HCT116 (cell line): ENCODE data around the gene PRTG. TPM values are rescaled to one million over a fixed set of nuclear protein-coding genes. Genes with fewer than 3 reads are reported as not detected.
A peak's percentile ranks its signal among the peaks of the same experiment; 100 is the strongest.

Experiments
- ATAC-seq: fragments of 200-7000 bp; cut with Tn5 transposase; 2 replicates; pipeline ENCODE4 v1.9.1; 2020; ENCODE audit warnings: mild to moderate bottlenecking, moderate library complexity
- BruUV-seq: library from RNA; stranded (reverse); fragments of 400-500 nt; replicated peaks from 2 replicates; lab custom pipeline; 2021; lab: Mats Ljungman, UMichigan
- CTCF ChIA-PET: fragments of 300-600 bp; sonication (Branson Sonifier 250); formaldehyde crosslinking; loops from one replicate; lab custom pipeline; 2021; ENCODE audit warnings: antibody characterized with exemption; lab: Charles Lee
- POLR2A ChIA-PET: fragments of 300-600, 350-600 bp; sonication (Branson Sonifier 250); formaldehyde crosslinking; loops from one replicate; lab custom pipeline; 2021; ENCODE audit warnings: antibody characterized with exemption; lab: Charles Lee
- RAD21 ChIA-PET, 2 experiments: fragments of 300-600 bp; sonication (Branson Sonifier 250); formaldehyde crosslinking; loops; one replicate each; lab custom pipeline; 2023; ENCODE audit warnings: low total read pairs in 2 of 2; ENCODE audit not compliant: uncharacterized antibody in 2 of 2, unreplicated experiment in 2 of 2, low non-redundant PET in 1 of 2; lab: Charles Lee
- DNase-seq: peaks from one replicate; pipeline ENCODE4 v3.0.0-alpha.2; 2010; ENCODE audit warnings: low read depth, low spot score
- H2AFZ ChIP-seq: fragments of 200-600 bp; shearing (Covaris generic), sonication (generic); 2 replicates; pipeline ENCODE4 v1.6.1; 2017; ENCODE audit warnings: low read depth, mixed run types, mixed read lengths, antibody characterized with exemption, low read length; ENCODE audit not compliant: poor library complexity, severe bottlenecking
- H3K27ac ChIP-seq: 2 replicates; pipeline ENCODE4 v1.5.1; 2012; ENCODE audit warnings: low read depth, low read length
- H3K27me3 ChIP-seq: fragments of 200-600 bp; sonication (generic); 2 replicates; pipeline ENCODE4 v1.6.1; 2016; ENCODE audit warnings: mixed run types, low read length, mixed read lengths; ENCODE audit not compliant: insufficient read depth
- H3K36me3 ChIP-seq, 2 experiments: fragments of 200-500 bp in 1 of 2; fragments of 200-600 bp in 1 of 2; sonication (Bioruptor generic) in 1 of 2; sonication (generic) in 1 of 2; 2 replicates each; pipeline versions ENCODE4 v1.5.1 to v1.6.1; 2014 to 2016; ENCODE audit warnings: low read length in 2 of 2, inconsistent platforms in 1 of 2, mixed read lengths in 1 of 2, mixed run types in 1 of 2; ENCODE audit not compliant: insufficient read depth in 2 of 2, control insufficient read depth in 1 of 2
- H3K4me1 ChIP-seq, 2 experiments: fragments of 200-600 bp in 1 of 2; sonication (generic) in 1 of 2; 2 replicates each; pipeline versions ENCODE4 v1.5.1 to v1.6.1; 2012 to 2017; ENCODE audit warnings: low read length in 2 of 2, inconsistent platforms in 1 of 2, mild to moderate bottlenecking in 1 of 2, mixed read lengths in 1 of 2, mixed run types in 1 of 2, moderate library complexity in 1 of 2; ENCODE audit not compliant: insufficient read depth in 2 of 2, control insufficient read depth in 1 of 2
- H3K4me2 ChIP-seq: fragments of 200-600 bp; sonication (generic); 2 replicates; pipeline ENCODE4 v1.6.1; 2017; ENCODE audit warnings: mixed run types, low read length, mixed read lengths
- H3K4me3 ChIP-seq, 2 experiments: fragments of 200-600 bp in 1 of 2; sonication (generic) in 1 of 2; replicated peaks in 1 of 2; 2 replicates each; pipeline ENCODE4 v1.5.1; 2011 to 2016; ENCODE audit warnings: low read length in 2 of 2, control low read depth in 1 of 2, low read depth in 1 of 2, mild to moderate bottlenecking in 1 of 2, mixed read lengths in 1 of 2, mixed run types in 1 of 2
- H3K79me2 ChIP-seq: fragments of 200-600 bp; sonication (generic); 2 replicates; pipeline ENCODE4 v1.6.1; 2017; ENCODE audit warnings: mild to moderate bottlenecking, mixed run types, low read length, moderate library complexity, mixed read lengths; ENCODE audit not compliant: insufficient read depth
- H3K9ac ChIP-seq: fragments of 200-600 bp; sonication (generic); 2 replicates; pipeline ENCODE4 v1.6.1; 2016; ENCODE audit warnings: low read length, mixed read lengths
- H3K9me2 ChIP-seq: fragments of 200-600 bp; sonication (generic), shearing (Covaris generic); 2 replicates; pipeline ENCODE4 v1.6.1; 2017; ENCODE audit warnings: mixed run types, mild to moderate bottlenecking, moderate library complexity; ENCODE audit not compliant: insufficient read depth
- H3K9me3 ChIP-seq, 2 experiments: fragments of 200-500 bp in 1 of 2; fragments of 200-600 bp in 1 of 2; sonication (Bioruptor generic) in 1 of 2; sonication (generic) in 1 of 2; 2 replicates each; pipeline ENCODE4 v1.6.1; 2014 to 2017; ENCODE audit warnings: low read length in 2 of 2, mixed read lengths in 2 of 2, inconsistent platforms in 1 of 2, low read depth in 1 of 2, mild to moderate bottlenecking in 1 of 2, mixed run types in 1 of 2, moderate library complexity in 1 of 2; ENCODE audit not compliant: control insufficient read depth in 1 of 2, insufficient read depth in 1 of 2
- H4K20me1 ChIP-seq: fragments of 200-600 bp; sonication (generic), shearing (Covaris generic); 2 replicates; pipeline ENCODE4 v1.6.1; 2017; ENCODE audit warnings: mixed run types, mild to moderate bottlenecking, moderate library complexity; ENCODE audit not compliant: insufficient read depth
- CBX3 ChIP-seq: IDR thresholded peaks from 2 replicates; pipeline ENCODE4 v1.6.1; 2012; ENCODE audit warnings: low read depth
- CEBPB ChIP-seq: IDR thresholded peaks from 2 replicates; pipeline ENCODE4 v1.6.1; 2012; ENCODE audit warnings: low read depth
- CTCF ChIP-seq, 3 experiments: fragments of 200-600 bp in 1 of 3; sonication (generic) in 1 of 3; IDR thresholded peaks in 2 of 3; conservative IDR thresholded peaks in 1 of 3; 2 replicates each; pipeline ENCODE4 v1.5.1; 2012 to 2017; ENCODE audit warnings: low read depth in 2 of 3, low read length in 2 of 3, antibody characterized with exemption in 1 of 3, borderline replicate concordance in 1 of 3, control low read depth in 1 of 3, mild to moderate bottlenecking in 1 of 3, mixed read lengths in 1 of 3, mixed run types in 1 of 3, moderate library complexity in 1 of 3; ENCODE audit not compliant: insufficient read depth in 1 of 3
- ELF1 ChIP-seq: IDR thresholded peaks from 2 replicates; pipeline ENCODE4 v1.6.1; 2012; ENCODE audit warnings: low read depth, borderline replicate concordance
- EZH2 ChIP-seq: fragments of 200-600 bp; sonication (generic); IDR thresholded peaks from 2 replicates; pipeline ENCODE4 v1.6.1; 2017; ENCODE audit warnings: antibody characterized with exemption, mixed run types
- FOSL1 ChIP-seq: IDR thresholded peaks from 2 replicates; pipeline ENCODE4 v1.6.1; 2012; ENCODE audit warnings: low read depth
- JUND ChIP-seq: IDR thresholded peaks from 2 replicates; pipeline ENCODE4 v1.6.1; 2012
- MAX ChIP-seq: IDR thresholded peaks from 2 replicates; pipeline ENCODE4 v1.6.1; 2012
- POLR2A ChIP-seq: IDR thresholded peaks from 2 replicates; pipeline ENCODE4 v1.7.0; 2011; ENCODE audit warnings: borderline replicate concordance; ENCODE audit not compliant: insufficient read depth, insufficient read length; ENCODE audit errors: extremely low read depth
- POLR2AphosphoS5 ChIP-seq: IDR thresholded peaks from 2 replicates; pipeline ENCODE4 v1.6.1; 2011; ENCODE audit warnings: mild to moderate bottlenecking, low read depth, low read length, moderate library complexity
- SIN3A ChIP-seq: IDR thresholded peaks from 2 replicates; pipeline ENCODE4 v1.6.1; 2012; ENCODE audit warnings: low read depth
- SP1 ChIP-seq: IDR thresholded peaks from 2 replicates; pipeline ENCODE4 v1.6.1; 2012; ENCODE audit warnings: low read depth
- SRF ChIP-seq: IDR thresholded peaks from 2 replicates; pipeline ENCODE4 v1.6.1; 2012; ENCODE audit warnings: low read depth
- TCF7L2 ChIP-seq: IDR thresholded peaks from 2 replicates; pipeline ENCODE4 v1.7.0; 2011; ENCODE audit warnings: borderline replicate concordance, inconsistent platforms; ENCODE audit not compliant: insufficient read depth, insufficient read length; ENCODE audit errors: extremely low read depth
- YY1 ChIP-seq: IDR thresholded peaks from 2 replicates; pipeline ENCODE4 v1.6.1; 2011; ENCODE audit warnings: low read length, low read depth, moderate library complexity, mild to moderate bottlenecking; ENCODE audit not compliant: insufficient replicate concordance; ENCODE audit errors: extremely low read depth
- ZNF274 ChIP-seq: fragments of 200-500 bp; sonication (Bioruptor generic); IDR thresholded peaks from 2 replicates; pipeline ENCODE4 v1.6.1; 2014; ENCODE audit warnings: mild to moderate bottlenecking, low read depth, low read length, inconsistent platforms
- intact Hi-C: fragments of 100-400 bp; cut with micrococcal nuclease; formaldehyde crosslinking; loops from 2 replicates; pipeline ENCODE4 v1.10.0; 2022
- total RNA-seq: library from RNA; stranded (reverse); gene quantifications from one replicate; pipeline ENCODE4 v1.2.1, GENCODE V29; 2021; ENCODE audit not compliant: unreplicated experiment
- TF ChIP-seq, protein P1 (sequence below): IDR thresholded peaks from 2 replicates; pipeline ENCODE4 v1.6.1; 2012

PRTG gene
- total RNA-seq, 1 experiment from 2014 or later, result not detected

DNA sequence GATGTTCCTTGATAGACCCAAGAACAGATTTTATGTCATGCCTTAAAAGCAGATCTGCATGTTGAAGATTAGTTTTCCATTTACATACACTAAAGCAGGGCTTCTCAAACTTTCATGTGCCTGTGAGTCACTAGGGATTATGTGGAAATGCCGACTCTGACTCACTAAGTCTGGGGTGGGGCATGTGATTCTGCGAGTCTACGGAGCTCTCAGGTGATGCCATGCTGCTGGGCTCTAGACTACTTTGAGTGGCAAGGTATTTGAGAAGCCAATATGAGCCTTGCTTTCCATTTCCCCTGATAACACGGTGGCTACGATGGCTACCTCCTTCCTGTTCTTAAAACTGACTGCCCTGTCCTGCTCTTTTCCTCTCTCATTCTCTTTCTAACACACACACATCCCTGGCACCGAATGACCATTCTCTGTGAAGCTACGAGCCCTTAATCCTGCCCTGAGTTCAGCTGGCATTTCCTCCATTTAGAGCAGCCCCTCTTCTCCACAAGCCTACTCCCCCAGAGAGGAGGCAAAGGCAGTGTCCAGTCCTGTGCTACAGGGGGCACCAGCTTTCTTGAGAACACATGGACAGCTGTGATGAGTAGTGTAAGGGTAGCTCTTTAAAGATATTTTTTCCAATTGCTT is 115.1 kb downstream of the PRTG start:
- peak overlapping the region; percentile 71 for H3K4me2 ChIP-seq
- no peaks in the 10 kb centered on the region for H4K20me1 ChIP-seq
- BruUV-seq, result TSS peak; percentile 46
- ATAC-seq, result peak; percentile 94
- ChIA-PET CTCF (interaction anchor here (0.7 to 1.2 kb wide), 3 partner anchors 102 to 172 kb away, joined by 3 to 7 read pairs (median 3); no protein-coding TSS in a partner anchor), RAD21 (interaction anchor here in 1 of 2 experiments (0.6 kb wide), 1 partner anchor 130 kb away, joined by 8 read pairs; no protein-coding TSS in a partner anchor), POLR2A (interaction anchor here (0.5 to 1.2 kb wide), 6 partner anchors 10 to 578 kb away, joined by 3 to 8 read pairs (median 3); partner anchors contain the start of gene PIERCE2)
- H3K4me1 ChIP-seq, result peaks cover 12 to 27% of the 10 kb centered on the region in 2 experiments
- peak overlapping the region; percentile 54 for H3K27ac ChIP-seq
- no peaks in the 10 kb centered on the region for H3K9me2 ChIP-seq
- H3K36me3 ChIP-seq, result no peaks in the 10 kb centered on the region
- H3K9ac ChIP-seq, result peak overlapping the region; percentile 34
- peak overlapping the region in 1 of 2 experiments; percentile 37; a peak in 1 of 4 replicates for H3K4me3 ChIP-seq
- peak; percentile 92 for DNase-seq
- TF ChIP-seq POLR2AphosphoS5 (peak; percentile 33), CBX3 (peak; percentile 60), FOSL1 (peak; percentile 92), MAX (peak; percentile 80), JUND (peak; percentile 85), ELF1 (no peak), EZH2 (no peak), SRF (0 out of 2 replicates have a peak, but pooled peaks have one; percentile 45), SP1 (peak; percentile 63), YY1 (peak; percentile 26), CEBPB (peak; percentile 88), SIN3A (no peak), TCF7L2 (peak; percentile 81), CTCF (IDR thresholded peaks at IDR 0.05 in 2 of 3, conservative IDR thresholded peaks at IDR 0.05 in 1 of 3; ENCODE audit: borderline replicate concordance in 1 of 3, insufficient read depth in 1 of 3, low read depth in 2 of 3, low read length in 2 of 3) (peak in 2 of 3 experiments; percentile 25 to 26; a peak in 2 of 6 replicates), POLR2A (no peak), ZNF274 (no peak)
- TF ChIP-seq, protein P1, sequence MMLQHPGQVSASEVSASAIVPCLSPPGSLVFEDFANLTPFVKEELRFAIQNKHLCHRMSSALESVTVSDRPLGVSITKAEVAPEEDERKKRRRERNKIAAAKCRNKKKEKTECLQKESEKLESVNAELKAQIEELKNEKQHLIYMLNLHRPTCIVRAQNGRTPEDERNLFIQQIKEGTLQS, result no peak
- intact Hi-C loops, result no loop called here
- no peaks in the 10 kb centered on the region for H3K27me3 ChIP-seq
- peak overlapping the region; percentile 92 for H2AFZ ChIP-seq
- H3K9me3 ChIP-seq, result no peaks in the 10 kb centered on the region
- H3K79me2 ChIP-seq, result no peaks in the 10 kb centered on the region
